ENCODE results near the gene NMT1. TPM values are rescaled to one million over a fixed set of nuclear protein-coding genes. Genes with fewer than 3 reads are reported as not detected.

The NMT1 gene
- total RNA-seq, 1 experiment from 2014 or later: 117 TPM

DNA sequence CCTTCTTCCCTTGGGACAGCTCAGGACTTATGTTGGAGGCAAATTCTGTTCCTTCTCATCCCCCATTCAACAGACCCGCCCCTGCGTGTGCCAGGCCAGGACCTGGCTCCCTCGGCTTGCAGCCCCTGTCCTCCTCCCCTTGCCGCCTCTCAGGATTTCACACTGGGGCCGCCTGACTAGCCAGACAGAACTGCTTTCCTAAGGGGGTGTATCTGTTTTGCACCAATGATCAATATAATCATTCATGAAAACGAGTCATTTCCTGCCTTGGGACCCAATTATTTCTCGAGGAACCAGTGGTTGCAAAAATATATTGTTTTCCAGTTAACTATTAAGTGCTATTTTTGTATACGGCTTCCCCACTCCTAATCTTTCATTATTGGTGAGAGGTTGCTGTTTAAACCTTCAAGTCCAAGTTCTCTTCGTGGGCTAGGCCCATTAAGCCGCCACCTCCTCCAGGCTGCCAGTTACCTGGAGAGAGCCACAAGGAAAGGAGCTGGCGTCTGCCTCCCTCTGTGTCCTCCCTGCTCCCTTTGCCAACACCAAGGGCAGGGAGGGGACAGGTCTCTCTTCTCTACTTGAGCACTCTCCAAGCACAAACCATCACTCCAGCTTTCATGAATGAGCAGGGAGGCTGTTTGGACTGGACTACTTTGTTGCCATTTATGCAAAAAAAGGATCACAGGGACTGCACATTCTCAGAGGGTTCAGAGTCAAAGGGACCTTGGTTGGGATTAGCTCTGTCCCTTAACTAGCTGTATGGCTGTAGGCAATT lies 18.6 kb upstream of the NMT1 start:
- TF ChIP-seq, protein P1, sequence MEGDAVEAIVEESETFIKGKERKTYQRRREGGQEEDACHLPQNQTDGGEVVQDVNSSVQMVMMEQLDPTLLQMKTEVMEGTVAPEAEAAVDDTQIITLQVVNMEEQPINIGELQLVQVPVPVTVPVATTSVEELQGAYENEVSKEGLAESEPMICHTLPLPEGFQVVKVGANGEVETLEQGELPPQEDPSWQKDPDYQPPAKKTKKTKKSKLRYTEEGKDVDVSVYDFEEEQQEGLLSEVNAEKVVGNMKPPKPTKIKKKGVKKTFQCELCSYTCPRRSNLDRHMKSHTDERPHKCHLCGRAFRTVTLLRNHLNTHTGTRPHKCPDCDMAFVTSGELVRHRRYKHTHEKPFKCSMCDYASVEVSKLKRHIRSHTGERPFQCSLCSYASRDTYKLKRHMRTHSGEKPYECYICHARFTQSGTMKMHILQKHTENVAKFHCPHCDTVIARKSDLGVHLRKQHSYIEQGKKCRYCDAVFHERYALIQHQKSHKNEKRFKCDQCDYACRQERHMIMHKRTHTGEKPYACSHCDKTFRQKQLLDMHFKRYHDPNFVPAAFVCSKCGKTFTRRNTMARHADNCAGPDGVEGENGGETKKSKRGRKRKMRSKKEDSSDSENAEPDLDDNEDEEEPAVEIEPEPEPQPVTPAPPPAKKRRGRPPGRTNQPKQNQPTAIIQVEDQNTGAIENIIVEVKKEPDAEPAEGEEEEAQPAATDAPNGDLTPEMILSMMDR (conservative IDR thresholded peaks at IDR 0.05; ENCODE audit: low read depth, low read length): no peak
- no peak for TF ChIP-seq EZH2phosphoT487 (IDR thresholded peaks at IDR 0.05; ENCODE audit: borderline replicate concordance, low read length)
- Histone ChIP-seq H3K9me3 (ENCODE audit: low read length) (no peaks in the 10 kb centered on the region), H3K4me3 (ENCODE audit: low read length) (no peak overlapping the region), H2AFZ (ENCODE audit: low read length) (no peak overlapping the region), H3K27me3 (ENCODE audit: low read length) (no peaks in the 10 kb centered on the region), H3K36me3 (ENCODE audit: low read depth, low read length) (no peaks in the 10 kb centered on the region), H3F3A (ENCODE audit: low read length, unreplicated experiment) (no peaks in the 10 kb centered on the region), H3K9me2 (replicated peaks; ENCODE audit: low read length) (no peaks in the 10 kb centered on the region), H3K27ac (ENCODE audit: low read length) (no peak overlapping the region), H3K9ac (ENCODE audit: low read length) (no peak overlapping the region), H4K20me1 (ENCODE audit: low read length) (no peaks in the 10 kb centered on the region), H3K4me1 (ENCODE audit: insufficient read depth, low read length) (peaks cover 11% of the 10 kb centered on the region; the same call in 1 of the 2 replicates), H3K4me2 (ENCODE audit: low read length) (no peak overlapping the region), H3K79me2 (ENCODE audit: low read length) (peaks cover 36% of the 10 kb centered on the region)
- intact Hi-C loops (cut with micrococcal nuclease): no loop called here
- BruUV-seq (replicated peaks): no TSS peak
- POLR2A ChIA-PET (ENCODE audit: unreplicated experiment): no interaction called here
- DNase-seq: no peak
- no peak for ATAC-seq
- CTCF ChIA-PET: no interaction called here

DNA sequence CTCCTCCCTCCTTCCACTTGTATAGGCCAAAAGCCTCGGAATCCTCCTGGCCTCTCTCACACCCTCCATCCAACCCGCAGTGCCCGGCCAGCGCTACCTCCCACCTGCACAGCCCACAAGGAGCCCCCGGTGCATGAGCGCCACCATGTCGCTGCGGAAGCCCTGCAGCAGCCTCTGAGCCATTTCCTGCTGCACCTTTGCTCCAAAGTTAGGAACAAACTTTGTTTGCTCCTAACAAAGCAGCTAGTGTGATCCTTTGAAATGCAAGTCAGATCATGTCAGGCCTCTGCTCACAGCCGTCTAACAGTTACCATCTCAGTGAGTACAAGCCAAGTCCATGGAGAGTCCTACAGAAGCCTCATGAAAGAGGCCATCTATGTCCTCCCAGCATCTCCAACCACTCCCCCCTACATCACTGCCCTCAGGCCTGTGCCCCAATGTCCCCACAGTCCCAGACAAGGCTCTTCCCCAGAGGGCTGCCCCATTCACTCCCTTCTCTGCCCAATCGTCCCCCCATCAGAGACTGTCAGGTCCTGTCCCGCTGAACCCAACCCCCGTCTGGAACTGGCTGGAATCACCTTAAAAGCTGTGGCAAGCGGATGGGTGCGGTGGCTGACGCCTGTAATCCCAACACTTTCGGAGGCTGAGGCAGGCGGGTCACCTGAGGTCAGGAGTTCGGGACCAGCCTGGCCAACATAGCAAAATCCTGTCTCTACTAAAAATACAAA lies 17.1 kb upstream of the NMT1 start:
- CTCF ChIA-PET: no interaction called here
- DNase-seq: no peak

More for the DNA sequence above, 17.1 kb upstream of the NMT1 start:
- Histone ChIP-seq H3K4me3 (ENCODE audit: low read length) (no peak overlapping the region), H3K79me2 (ENCODE audit: low read length) (peaks cover 44% of the 10 kb centered on the region), H4K20me1 (ENCODE audit: low read length) (no peaks in the 10 kb centered on the region), H3K4me2 (ENCODE audit: low read length) (no peak overlapping the region), H3K27ac (ENCODE audit: low read length) (no peak overlapping the region), H2AFZ (ENCODE audit: low read length) (no peak overlapping the region), H3K9me2 (replicated peaks; ENCODE audit: low read length) (no peaks in the 10 kb centered on the region), H3K4me1 (ENCODE audit: insufficient read depth, low read length) (peaks cover 13% of the 10 kb centered on the region; the same call in 1 of the 2 replicates), H3K9ac (ENCODE audit: low read length) (no peak overlapping the region), H3K36me3 (ENCODE audit: low read depth, low read length) (no peaks in the 10 kb centered on the region), H3K9me3 (ENCODE audit: low read length) (no peaks in the 10 kb centered on the region), H3K27me3 (ENCODE audit: low read length) (no peaks in the 10 kb centered on the region), H3F3A (ENCODE audit: low read length, unreplicated experiment) (no peaks in the 10 kb centered on the region)
- TF ChIP-seq EZH2 (IDR thresholded peaks at IDR 0.05; ENCODE audit: low read length, unreplicated experiment) (no peak), EZH2phosphoT487 (IDR thresholded peaks at IDR 0.05; ENCODE audit: borderline replicate concordance, low read length) (no peak)
- TF ChIP-seq, protein P1 (conservative IDR thresholded peaks at IDR 0.05; ENCODE audit: low read depth, low read length): no peak
- no TSS peak for BruUV-seq (replicated peaks)
- POLR2A ChIA-PET (ENCODE audit: unreplicated experiment): interaction anchor here (0.6 kb wide), 1 partner anchor 32 kb away, joined by 11 read pairs; no protein-coding TSS in a partner anchor
- no peak for ATAC-seq
- intact Hi-C loops (cut with micrococcal nuclease): no loop called here

Measured in PC-3 (cell line).